Skin of body (tissue), 2 donors: ENCODE measurements around the gene VRK1. TPM values are rescaled to one million over a fixed set of nuclear protein-coding genes. Genes with fewer than 3 reads are reported as not detected.
"Not testable (repeated sequence)": the region's sequence is repeated elsewhere in the genome, so short reads cannot be mapped to it uniquely, and the experiment has no call there.

Experiments used
- DNase-seq: peaks from one replicate; lab custom pipeline; 2025; lab: John Stamatoyannopoulos, UW
- total RNA-seq: library from RNA; depleted of rRNA; stranded (reverse); fragments of >200 nt; gene quantifications from one replicate; pipeline ENCODE4 v1.2.3, GENCODE V29; 2014

The VRK1 gene
- total RNA-seq: 34.9 TPM

- DNase-seq: peak; percentile 96
Observed at GRCh38 chr14:96796851-96797581, at the start of gene VRK1. TSS of gene VRK1 (plus strand) at chr14:96797382. CDS start at chr14:96833472, 36,090 bp downstream.

- no peak for DNase-seq
Observed at GRCh38 chr14:96747608-96748007, 49.6 kb upstream of the VRK1 start.

GRCh38 chr14:96748362-96748761 is 48.8 kb upstream of the VRK1 start:
- DNase-seq: no peak

GRCh38 chr14:96751505-96751904 is 45.7 kb upstream of the VRK1 start:
- DNase-seq: no peak

- DNase-seq: no peak
Observed at GRCh38 chr14:96752125-96752524, 45.1 kb upstream of the VRK1 start.

GRCh38 chr14:96752594-96752993 is 44.6 kb upstream of the VRK1 start:
- DNase-seq: no peak

GRCh38 chr14:96754162-96754844 is 42.9 kb upstream of the VRK1 start:
- no peak for DNase-seq

- DNase-seq: peak; percentile 32
Observed at GRCh38 chr14:96754845-96755184, 42.4 kb upstream of the VRK1 start.

- no peak for DNase-seq
Observed at GRCh38 chr14:96756745-96757144, 40.4 kb upstream of the VRK1 start.

GRCh38 chr14:96757456-96757855 is 39.7 kb upstream of the VRK1 start:
- no peak for DNase-seq

- no peak for DNase-seq
Observed at GRCh38 chr14:96761066-96761465, 36.1 kb upstream of the VRK1 start.

- no peak for DNase-seq
Observed at GRCh38 chr14:96762650-96763049, 34.5 kb upstream of the VRK1 start.

- no peak for DNase-seq
Observed at GRCh38 chr14:96764012-96764411, 33.2 kb upstream of the VRK1 start.

GRCh38 chr14:96765205-96765604 is 32.0 kb upstream of the VRK1 start:
- DNase-seq: not testable (repeated sequence)

- no peak for DNase-seq
Observed at GRCh38 chr14:96772929-96773328, 24.3 kb upstream of the VRK1 start.

- DNase-seq: no peak
Observed at GRCh38 chr14:96776791-96777190, 20.4 kb upstream of the VRK1 start.

- DNase-seq: no peak
Observed at GRCh38 chr14:96780500-96780899, 16.7 kb upstream of the VRK1 start.

- DNase-seq: no peak
Observed at GRCh38 chr14:96781371-96781770, 15.8 kb upstream of the VRK1 start.

GRCh38 chr14:96782436-96782835 is 14.7 kb upstream of the VRK1 start:
- DNase-seq: no peak

- no peak for DNase-seq
Observed at GRCh38 chr14:96783043-96783914, 13.9 kb upstream of the VRK1 start.

GRCh38 chr14:96783915-96784224 is 13.3 kb upstream of the VRK1 start:
- DNase-seq: no peak

- no peak for DNase-seq
Observed at GRCh38 chr14:96790186-96790585, 7.0 kb upstream of the VRK1 start.
